GM21717 (cell line): ENCODE measurements around the gene PBXIP1.

Source experiments
- ATAC-seq: cut with Tn5 transposase; IDR thresholded peaks from one replicate; pipeline ENCODE4 v1.9.1; 2021; ENCODE audit warnings: mild to moderate bottlenecking, moderate library complexity; ENCODE audit not compliant: unreplicated experiment

Gene PBXIP1, protein sequence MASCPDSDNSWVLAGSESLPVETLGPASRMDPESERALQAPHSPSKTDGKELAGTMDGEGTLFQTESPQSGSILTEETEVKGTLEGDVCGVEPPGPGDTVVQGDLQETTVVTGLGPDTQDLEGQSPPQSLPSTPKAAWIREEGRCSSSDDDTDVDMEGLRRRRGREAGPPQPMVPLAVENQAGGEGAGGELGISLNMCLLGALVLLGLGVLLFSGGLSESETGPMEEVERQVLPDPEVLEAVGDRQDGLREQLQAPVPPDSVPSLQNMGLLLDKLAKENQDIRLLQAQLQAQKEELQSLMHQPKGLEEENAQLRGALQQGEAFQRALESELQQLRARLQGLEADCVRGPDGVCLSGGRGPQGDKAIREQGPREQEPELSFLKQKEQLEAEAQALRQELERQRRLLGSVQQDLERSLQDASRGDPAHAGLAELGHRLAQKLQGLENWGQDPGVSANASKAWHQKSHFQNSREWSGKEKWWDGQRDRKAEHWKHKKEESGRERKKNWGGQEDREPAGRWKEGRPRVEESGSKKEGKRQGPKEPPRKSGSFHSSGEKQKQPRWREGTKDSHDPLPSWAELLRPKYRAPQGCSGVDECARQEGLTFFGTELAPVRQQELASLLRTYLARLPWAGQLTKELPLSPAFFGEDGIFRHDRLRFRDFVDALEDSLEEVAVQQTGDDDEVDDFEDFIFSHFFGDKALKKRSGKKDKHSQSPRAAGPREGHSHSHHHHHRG

DNA sequence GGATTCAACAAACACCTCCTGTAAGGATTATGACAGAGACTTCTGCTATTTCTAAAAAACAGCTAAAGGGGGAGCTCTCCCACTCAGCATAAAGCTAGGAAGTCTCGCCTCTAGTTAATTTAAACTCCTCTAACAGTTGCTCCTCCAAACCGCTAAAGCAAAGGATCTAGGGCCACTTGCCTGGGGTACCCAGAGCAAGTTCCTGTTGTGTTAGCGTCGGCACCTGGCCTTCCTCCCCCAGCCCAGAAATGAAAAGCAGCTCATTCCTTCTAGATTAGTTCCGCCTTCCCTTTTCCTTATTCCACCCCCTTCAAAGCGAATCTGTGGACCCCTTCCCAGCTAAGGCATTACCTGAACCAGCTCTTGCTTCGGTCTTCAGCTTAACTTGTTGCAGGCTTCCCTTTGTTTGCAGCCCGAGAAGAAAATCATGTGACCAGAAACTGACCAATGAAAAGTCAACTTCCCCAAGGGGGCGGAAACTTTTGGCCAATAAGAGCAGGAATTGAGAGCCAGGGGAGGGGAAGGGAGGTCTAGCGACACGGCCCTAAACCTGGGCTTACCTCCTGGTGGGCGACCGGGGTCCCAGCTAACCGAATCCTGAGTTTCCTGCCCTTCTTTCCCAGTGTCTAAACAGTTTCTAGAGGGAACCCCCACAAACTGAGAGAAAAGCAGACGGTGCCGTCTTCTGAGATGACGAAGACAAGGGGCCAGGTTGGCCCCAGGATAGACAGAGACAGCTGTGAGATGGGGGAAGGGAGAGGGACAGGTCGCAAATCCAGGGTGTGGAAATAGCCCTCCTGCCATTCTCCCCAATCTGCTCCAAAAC is at the start of gene PBXIP1:
Gene PBXIP1, minus strand, starts transcription at position 382 of the 826 bp plus-strand sequence. CDS start 2,378 bp downstream, outside the sequence.
- no peak for ATAC-seq

DNA sequence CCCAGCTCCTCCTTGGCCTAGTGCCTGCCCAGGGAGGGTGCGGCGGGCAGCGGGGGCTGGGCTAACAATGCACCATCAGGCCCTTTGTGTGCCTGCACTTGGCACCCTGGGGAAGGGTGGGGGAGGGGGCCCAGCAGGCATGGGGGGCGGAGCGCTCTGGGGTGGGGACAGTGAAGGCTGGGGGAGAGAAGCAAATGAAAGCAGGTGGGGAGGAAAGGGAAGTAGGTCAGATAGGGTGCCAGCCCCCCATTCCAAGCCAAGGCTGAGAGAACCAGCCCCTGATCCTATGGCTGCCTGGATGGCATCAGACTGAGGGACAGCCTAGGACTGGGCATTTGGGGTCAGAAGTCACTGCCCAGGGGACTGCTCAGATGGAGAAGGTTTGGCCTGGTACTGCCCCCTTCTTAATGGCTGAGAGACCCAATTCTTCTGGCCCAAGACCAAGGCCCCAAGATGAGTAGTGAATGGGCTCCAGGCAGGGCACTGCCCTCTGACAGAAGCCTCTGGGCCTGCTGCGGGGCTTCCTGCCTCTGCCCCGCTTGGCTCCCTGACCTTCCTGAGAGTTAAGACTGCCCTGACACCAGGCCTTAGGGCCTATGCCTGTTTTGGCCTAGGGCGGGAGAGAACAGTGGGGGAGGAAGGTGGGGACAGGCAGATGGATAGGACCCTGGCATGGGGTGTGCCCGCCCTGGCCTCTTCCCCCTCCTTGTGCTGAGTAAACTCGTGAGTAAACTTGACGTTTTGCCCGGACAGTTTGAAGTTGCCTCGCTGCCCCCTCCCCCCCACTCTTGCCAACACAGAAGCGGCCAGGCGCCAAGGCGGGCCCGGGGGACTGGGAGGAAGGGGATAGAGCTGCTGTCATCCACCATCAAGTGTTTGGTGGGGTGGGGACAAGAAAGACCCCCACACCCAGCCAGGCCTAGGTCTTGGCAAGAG is 49.4 kb upstream of the PBXIP1 start:
- no peak for ATAC-seq

DNA sequence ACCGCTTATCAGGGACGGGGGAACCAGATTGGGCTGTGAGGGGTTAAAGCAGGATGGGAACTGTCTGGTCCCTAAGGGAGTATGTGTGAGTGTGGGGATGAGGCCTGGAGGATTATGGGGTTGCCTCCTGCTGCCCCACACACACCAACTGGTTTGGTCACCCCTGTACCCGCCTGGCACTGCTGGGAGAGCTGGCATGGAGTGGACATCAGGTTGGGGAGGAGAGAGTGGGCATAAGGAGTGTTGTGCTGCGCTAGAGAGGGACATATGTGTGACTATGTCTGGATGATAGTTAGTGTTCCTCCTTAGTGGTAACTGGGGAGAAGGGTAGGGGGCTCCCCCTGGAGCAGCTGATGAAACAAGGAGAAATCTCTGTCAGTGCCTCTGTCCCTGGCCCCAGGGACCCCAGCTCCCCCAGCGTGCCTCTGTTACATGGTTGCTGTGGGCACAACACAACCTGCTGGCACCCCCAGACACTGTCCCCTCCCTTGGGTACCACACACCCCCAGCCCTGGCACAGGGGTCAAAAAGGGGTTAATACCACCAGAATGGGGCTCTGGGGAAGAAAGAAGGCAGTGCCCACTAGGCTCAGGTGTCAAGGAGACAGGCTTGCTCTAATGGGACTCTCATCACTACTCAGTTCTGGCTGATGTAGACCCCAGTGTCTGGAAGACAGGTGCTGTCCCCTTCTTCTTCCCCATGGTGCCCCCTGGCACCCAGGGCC is 48.6 kb upstream of the PBXIP1 start:
- ATAC-seq, result no peak

DNA sequence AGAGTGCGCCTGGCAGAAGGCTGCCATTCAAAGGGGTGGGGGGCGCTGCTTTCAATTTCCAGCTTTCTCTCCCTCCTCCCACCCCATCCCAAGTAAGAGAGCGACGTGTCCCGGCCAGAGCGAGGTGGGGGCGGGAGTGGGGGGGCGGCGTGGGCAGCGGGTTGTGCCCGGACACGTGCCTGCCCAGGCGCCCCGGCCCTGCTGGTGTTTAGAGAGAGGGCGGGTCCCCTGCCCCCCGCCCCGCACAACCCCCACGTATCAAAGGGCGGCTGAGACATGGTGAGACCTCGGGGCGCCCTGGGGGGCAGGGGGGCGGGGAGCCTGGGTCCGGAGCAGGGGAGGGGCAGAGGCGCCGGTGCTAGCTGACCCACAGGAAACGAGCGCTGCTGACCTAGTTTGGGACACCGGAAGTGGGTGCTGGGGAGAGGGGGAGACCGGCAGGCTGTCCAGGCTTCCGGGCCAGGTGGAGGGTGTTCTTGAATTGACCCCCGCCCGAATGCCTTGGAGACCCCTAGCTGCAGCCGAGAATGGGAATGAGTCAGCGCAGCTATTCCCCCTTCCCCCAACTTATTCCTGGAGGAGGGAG is 48.0 kb upstream of the PBXIP1 start:
- ATAC-seq, result no peak

DNA sequence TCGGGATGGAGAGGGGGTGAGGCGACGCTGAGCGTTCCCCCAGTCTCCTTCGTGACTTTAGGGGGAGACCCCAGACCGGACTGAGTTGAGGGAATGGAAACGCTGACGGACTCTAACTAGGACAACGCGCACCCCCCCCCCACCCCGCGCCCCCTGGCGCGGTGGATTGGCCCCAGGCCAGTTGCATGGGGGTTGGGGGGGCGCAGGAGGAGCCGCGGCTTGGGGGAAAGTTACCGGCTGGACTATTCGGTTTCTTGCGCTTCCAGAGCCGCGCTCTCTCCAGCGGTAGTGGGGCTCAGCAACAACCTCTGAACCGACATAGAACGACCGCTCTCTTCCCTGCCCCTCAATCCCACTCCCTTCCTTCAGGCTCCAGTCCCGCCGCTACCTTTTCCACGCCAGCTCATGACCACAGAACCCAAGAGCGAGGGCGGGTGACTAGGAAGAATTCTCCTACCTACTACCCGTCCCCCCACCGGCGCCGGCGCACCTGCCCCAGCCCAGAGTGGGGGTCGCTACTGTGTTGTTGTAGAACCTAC is 47.4 kb upstream of the PBXIP1 start:
- ATAC-seq, result no peak

DNA sequence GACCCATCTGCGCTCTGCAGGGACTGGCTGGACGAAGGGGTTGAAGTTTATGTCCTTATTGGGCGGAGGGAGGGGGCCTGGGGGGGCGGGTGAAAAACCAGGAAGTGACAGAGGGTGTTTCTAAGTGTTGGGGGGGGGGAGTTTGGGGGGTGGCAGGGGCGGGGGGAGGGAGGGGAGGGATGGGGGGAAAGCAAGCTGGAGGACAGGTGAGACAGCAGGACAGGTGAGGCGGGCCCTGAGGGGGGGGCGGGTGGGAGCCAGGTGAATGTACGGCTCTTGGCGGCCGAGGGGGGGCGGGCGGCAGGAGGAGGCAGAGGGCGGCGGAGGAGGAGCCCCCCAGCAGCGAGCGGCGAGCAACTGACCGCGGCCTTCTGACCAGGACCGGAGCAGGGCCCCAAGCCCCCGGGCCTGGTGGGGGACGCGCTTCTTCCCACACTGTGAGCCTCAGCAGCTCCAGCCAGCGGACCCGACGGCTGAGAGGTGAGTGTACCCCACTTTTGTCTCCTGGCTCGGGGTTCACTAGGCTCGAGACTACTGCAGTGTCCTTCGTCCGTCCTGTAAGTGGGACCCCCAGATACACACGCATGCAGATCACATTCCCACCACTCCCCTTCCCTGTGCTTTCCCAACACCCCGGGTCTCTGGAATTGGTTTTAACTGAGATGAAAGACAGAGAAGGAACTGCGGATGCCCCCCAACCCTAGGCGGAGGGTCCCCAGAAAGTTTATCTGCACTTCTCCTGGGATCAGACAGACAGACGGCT is 46.7 kb upstream of the PBXIP1 start, which contains the start of gene ZBTB7B:
Gene ZBTB7B, plus strand, starts transcription at position 339 of the 763 bp plus-strand sequence. CDS start 11,859 bp downstream, outside the sequence.
- ATAC-seq, result no peak

DNA sequence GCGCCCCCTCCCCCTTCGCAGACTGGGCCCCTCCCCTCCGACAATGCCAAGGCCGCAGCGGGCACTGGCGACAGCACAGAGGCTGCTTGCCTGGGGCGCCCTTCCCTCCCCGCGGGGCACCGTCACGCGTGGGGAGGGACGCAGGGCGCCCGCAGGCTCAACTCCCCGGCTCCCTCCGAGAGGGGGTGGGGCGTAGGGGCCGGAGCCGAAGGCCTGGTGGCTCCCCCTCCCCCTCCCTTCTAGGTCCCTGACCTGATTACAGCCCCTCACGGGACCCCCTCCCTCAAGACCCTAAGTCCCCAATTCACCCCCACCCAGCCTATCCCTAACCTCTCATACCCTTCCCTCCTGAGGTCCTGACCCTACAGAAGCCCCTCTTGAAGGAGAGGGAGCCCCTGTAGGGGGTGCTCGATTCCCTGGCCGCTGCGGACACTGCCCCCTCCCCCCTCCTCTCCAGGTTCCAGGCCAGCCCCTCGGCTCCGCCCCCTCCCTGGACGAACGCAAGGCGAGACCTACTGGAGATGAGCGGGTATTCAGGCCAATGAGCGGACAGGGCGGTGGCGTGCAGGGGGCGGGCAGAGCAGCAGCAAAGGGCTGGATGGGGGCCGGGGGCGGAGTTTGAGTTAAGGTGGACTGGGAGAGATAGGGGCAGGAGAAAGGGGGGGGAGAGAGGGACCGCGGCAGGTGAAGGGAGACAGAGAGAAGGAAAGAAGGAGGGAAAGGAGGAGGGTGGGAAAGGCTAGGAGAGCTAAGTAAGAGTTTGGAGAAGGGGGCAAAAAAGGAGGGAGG is 46.0 kb upstream of the PBXIP1 start:
- peak; percentile 35 for ATAC-seq

DNA sequence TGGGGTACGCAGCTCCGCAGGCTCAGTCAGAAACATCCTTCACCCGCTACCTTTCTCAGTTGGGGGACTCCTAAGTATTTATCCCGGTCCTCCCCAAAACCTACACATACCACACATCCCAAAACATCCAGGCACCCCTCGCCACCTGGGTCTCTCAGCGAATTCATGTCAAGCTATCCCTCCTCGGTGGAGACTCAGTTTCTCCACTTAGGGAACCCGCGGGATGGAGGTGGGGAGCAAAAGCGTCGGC is 45.5 kb upstream of the PBXIP1 start:
- no peak for ATAC-seq

DNA sequence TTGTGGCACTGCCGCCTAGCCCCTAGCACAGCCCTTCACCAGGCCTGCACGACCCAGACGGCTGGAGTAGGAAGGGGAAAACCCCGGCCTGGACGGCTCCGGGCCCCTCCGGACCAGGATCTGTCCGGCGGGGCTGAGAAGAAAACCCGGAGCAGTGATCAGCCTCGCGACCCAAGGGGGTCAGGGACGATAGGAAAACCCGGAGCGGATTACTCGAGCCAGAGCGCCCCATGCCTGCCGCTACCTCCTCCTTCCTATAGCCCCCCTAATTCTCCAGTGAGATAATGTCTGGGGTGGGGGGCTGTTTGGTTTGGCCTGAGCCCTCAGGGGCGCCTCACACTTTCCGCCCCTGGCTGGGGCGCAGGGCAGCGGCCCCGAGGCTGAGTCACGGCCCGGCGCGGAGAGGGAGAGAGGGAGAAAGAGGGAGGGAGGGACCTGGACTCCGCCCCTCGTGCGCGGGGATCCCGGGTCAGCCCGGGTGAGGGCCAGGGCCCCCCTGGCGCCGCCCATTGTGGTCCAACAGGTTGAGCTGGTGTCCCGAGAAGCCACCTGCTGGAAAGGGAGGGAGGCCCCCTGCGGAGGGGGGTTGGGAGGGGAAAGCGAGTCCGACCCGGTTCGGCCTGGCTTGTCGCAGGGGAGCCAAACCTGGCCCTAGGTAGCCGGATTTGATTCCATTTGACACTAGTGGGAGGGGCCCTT is 45.0 kb upstream of the PBXIP1 start:
- ATAC-seq, result peak; percentile 35

DNA sequence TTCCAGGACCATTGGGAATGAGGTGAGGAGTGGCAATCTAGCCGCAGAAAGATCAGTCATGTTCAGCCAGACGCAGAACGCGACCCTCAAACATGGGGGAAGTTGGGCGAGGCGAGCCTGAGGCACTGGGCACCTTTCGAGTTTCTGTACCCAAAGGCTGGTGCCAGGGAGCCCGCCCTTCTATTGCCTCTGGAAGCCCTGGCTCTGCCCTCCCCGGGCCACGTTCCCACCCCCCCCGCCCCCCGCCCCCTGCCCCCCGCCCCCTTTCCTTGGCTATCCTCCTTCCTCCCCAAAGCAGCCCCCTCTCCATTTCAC is 44.5 kb upstream of the PBXIP1 start:
- ATAC-seq, result no peak

DNA sequence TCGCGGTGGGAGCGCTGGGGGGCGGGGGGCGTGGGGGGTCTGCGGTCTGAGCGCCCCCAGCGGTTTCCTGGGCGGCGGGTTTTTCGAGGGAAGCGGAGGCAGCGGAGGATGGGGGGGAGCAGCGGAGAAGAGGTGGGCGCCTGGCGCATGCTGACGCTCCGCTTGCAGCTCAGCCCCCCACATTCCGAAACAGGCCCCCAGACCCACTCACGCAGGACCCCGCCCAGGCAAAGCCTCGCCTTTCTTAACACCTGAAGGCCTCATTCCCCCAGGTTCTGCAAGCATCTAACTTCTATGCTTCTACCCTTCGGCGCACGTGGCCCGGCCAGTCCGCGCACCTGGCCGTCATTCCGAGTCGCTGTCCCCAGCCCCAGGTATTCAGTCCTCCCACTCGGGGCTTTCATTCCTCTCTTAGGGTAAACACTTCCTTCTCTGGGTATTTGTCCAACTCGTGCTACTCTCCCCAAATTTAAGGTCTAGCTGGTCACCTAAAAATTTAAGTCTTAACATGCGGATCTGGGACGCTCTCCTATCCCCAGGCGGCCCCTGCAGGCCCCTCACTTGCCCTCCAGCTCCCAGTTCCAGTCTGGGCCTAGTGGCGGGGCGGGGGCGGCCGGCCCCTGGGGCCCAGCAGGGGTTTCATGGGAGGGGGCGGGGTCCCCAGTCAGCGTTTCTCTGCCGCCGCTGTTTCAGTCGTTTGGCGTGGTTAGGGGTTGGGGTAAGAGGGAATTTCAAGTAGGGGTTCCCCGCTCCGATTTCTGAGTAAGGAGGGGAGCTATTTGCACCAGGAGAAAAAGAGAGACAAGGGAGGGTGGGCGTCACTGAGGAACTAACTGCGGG is 43.9 kb upstream of the PBXIP1 start:
- ATAC-seq, result no peak

DNA sequence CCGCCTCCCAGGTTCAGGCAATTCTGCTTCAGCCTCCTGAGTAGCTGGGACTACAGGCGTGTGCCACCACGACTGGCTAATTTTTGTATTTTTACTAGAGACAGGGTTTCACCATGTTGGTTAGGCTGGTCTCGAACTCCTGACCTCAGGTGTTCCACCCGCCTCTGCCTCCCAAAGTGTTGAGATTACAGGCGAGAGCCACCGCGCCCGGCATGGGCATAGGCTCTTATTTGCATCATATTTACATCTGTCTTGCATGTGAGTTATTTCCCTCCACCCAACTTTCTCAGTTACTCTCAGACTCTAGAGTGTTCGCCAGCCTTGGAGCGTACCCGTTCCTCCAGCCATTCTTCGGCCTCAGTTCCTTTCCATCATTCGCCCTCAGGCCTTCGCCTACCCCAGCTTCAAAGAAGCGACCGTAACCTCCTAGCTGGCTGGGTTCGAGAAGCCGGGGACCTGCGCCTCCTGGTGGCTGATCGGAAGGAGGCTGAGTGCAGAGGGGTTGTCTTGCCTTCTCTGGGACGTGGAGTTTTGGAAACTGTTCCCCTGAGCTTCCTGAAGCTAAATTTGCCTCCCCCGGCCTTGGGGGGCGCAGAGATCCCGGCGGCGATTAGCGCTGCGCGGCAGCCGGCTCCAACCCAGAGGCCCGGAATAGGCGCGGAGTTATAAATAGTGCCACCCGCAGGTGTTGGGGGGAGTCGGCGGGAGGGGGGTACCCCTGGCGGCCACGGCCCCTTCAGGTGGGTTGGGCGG is 43.1 kb upstream of the PBXIP1 start:
- no peak for ATAC-seq

DNA sequence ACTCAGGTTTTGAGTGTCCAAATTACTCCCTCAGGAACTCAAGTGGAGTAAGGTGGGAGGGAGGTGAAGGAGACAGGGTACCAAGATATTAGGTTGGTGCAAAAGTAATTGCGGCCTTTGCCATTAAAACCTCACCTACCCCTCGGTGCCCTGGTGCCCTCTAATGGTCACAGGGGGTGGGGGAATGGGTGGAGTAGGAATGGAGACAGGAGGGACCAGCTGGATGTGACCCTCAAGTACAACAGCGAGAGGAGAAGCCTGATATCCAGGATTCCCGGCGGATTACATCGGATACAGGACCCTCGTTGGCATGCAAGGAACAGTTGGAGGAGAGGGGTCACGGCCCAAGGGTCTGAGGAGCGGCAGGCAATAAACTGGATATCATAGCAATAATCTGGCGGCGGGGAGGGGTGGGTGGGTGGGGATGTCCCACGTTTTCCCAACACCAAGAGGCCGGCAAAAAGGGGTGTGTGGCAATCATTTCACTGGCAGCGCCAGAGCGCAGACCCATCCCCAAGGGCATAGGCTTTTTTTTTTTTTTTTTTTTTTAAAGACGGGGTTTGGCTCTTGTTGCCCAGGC is 42.4 kb upstream of the PBXIP1 start:
- no peak for ATAC-seq

DNA sequence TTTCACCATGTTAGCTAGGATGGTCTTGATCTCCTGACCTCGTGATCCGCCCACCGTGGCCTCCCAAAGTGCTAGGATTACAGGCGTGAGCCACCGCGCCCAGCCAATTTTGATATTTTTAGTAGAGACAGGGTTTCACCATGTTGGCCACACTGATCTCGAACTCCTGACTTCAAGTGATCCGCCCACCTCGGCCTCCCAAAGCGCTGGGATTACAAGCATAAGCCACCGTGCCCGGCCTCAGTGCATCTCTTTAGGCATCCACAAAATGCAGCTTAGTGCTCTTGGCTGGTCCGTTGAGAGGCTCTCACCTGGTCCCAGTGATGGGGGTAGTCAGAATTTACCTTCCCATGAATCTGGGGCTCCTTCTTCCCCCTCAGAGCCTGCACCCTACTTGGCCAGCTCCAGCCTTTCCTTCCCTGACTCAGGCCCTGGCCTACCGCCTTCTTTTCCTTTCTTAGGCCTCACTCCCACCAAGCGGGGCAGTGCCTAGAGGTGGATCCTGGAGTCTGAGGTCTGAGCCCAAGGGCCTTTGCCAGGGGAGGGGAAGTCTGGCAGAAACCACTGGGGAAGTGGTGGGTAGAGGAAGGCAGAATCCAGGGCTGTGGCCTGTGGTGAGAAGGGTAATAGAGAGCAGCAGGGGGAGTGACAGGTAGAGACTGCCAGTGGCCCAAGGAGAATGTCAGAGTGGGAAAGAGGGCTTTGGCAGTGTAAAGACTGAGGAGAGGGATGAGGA is 41.2 kb upstream of the PBXIP1 start:
- no peak for ATAC-seq
